K562 (cell line): ENCODE measurements around the gene TALDO1. TPM values are rescaled to one million over a fixed set of nuclear protein-coding genes. Genes with fewer than 3 reads are reported as not detected.

Experiments used
- BCOR ChIP-seq: fragments of 450-650 bp; IDR thresholded peaks from 2 replicates; pipeline ENCODE4 v1.6.1; 2016
- CEBPB ChIP-seq: fragments of 450-650 bp; IDR thresholded peaks from 2 replicates; pipeline ENCODE4 v1.6.1; 2016; ENCODE audit warnings: missing genetic modification characterization, missing compliant biosample characterization
- CREB5 ChIP-seq: fragments of 250-450 bp; sonication (Bioruptor Pico); IDR thresholded peaks from 2 replicates; pipeline ENCODE4 v1.5.0; 2020; ENCODE audit warnings: mild to moderate bottlenecking
- ETV6 ChIP-seq, 3 experiments: fragments of 150-350 bp in 1 of 3; sonication (generic) in 1 of 3; formaldehyde crosslinking in 1 of 3; IDR thresholded peaks; 2 replicates each; pipeline versions ENCODE4 v1.6.1 to v1.8.0; 2014 to 2022; ENCODE audit warnings: borderline replicate concordance in 2 of 3, low read depth in 2 of 3, antibody characterized with exemption in 1 of 3, low read length in 1 of 3, mild to moderate bottlenecking in 1 of 3, missing genetic modification reagents in 1 of 3
- FOXK2 ChIP-seq, 2 experiments: fragments of 450-650 bp; IDR thresholded peaks in 1 of 2; conservative IDR thresholded peaks in 1 of 2; 2 replicates each; pipeline ENCODE4 v1.6.1; 2016; ENCODE audit warnings: low read depth in 2 of 2, mild to moderate bottlenecking in 1 of 2
- KLF1 ChIP-seq: fragments of 450-650 bp; IDR thresholded peaks from 2 replicates; pipeline ENCODE4 v1.6.1; 2016; ENCODE audit warnings: missing genetic modification characterization, missing compliant biosample characterization
- KLF6 ChIP-seq: fragments of 250-450 bp; sonication (Bioruptor Pico); IDR thresholded peaks from 2 replicates; pipeline ENCODE4 v1.4.0; 2020; ENCODE audit warnings: mild to moderate bottlenecking, moderate library complexity, borderline replicate concordance
- NCOA2 ChIP-seq, 2 experiments: fragments of 450-650 bp; IDR thresholded peaks; 2 replicates each; pipeline ENCODE4 v1.6.1; 2018; ENCODE audit warnings: mild to moderate bottlenecking in 2 of 2, moderate library complexity in 1 of 2; ENCODE audit not compliant: partially characterized antibody in 2 of 2
- PHB2 ChIP-seq: fragments of 450-650 bp; IDR thresholded peaks from 2 replicates; pipeline ENCODE4 v1.6.1; 2017; ENCODE audit warnings: low read depth
- PML ChIP-seq: IDR thresholded peaks from 2 replicates; pipeline ENCODE4 v1.6.1; 2012; ENCODE audit warnings: low read length, inconsistent platforms
- POLR2G ChIP-seq: fragments of 200-400 bp; formaldehyde crosslinking; IDR thresholded peaks from 2 replicates; pipeline ENCODE4 v1.6.1; 2017; ENCODE audit warnings: low read depth, mild to moderate bottlenecking, antibody characterized with exemption, low read length, moderate library complexity
- RBM34 ChIP-seq: fragments of 200-400 bp; formaldehyde crosslinking; IDR thresholded peaks from 2 replicates; pipeline ENCODE4 v1.6.1; 2018; ENCODE audit warnings: low read length, borderline replicate concordance; ENCODE audit not compliant: insufficient read depth
- SIN3B ChIP-seq: fragments of 450-650 bp; IDR thresholded peaks from 2 replicates; pipeline ENCODE4 v1.6.1; 2017; ENCODE audit warnings: low read depth, mild to moderate bottlenecking, moderate library complexity
- ZHX1 ChIP-seq: fragments of 150-350 bp; conservative IDR thresholded peaks from 2 replicates; pipeline ENCODE4 v1.6.1; 2014; ENCODE audit warnings: low read length
- polyA plus RNA-seq, 8 experiments: library from polyadenylated mRNA; depleted of rRNA in 4 of 8; stranded (reverse) in 5 of 8; unstranded in 3 of 8; fragments of >200 nt; fragmentation: Nextera tagmentation in 2 of 8; fragmentation: Illumina TruSeq in 1 of 8; extraction: Ambion mirVana in 2 of 8; extraction: Trizol in 1 of 8; gene quantifications; 2 replicates each; pipeline versions ENCODE4 v1.2.1 to v1.2.3, GENCODE V29; 2011 to 2014; ENCODE audit warnings: inconsistent platforms in 1 of 8, missing spikeins in 1 of 8
- total RNA-seq, 7 experiments: library from RNA; depleted of rRNA in 6 of 7; stranded (reverse); fragments of >200 nt in 6 of 7; fragmentation: Illumina TruSeq in 2 of 7; extraction: Trizol in 2 of 7; gene quantifications; 2 replicates each; pipeline versions ENCODE4 v1.2.1 to v1.2.3, GENCODE V29; 2011 to 2021; ENCODE audit warnings: low replicate concordance in 1 of 7
- TF ChIP-seq, protein P1 (sequence below): fragments of 250-450 bp; sonication (Bioruptor Pico); IDR thresholded peaks from 2 replicates; pipeline ENCODE4 v1.5.0; 2022; ENCODE audit warnings: mild to moderate bottlenecking
- TF ChIP-seq, protein P2 (sequence below): sonication (generic); formaldehyde crosslinking; IDR thresholded peaks from 2 replicates; pipeline ENCODE4 v1.8.0; 2022; ENCODE audit warnings: mild to moderate bottlenecking, missing genetic modification reagents

The TALDO1 gene
- total and polyA plus RNA-seq, 9 of the 15 experiments (the other 6 are each of a cell fraction or from before 2014, with no cell fraction given): 260 to 541 (median 441) TPM

DNA sequence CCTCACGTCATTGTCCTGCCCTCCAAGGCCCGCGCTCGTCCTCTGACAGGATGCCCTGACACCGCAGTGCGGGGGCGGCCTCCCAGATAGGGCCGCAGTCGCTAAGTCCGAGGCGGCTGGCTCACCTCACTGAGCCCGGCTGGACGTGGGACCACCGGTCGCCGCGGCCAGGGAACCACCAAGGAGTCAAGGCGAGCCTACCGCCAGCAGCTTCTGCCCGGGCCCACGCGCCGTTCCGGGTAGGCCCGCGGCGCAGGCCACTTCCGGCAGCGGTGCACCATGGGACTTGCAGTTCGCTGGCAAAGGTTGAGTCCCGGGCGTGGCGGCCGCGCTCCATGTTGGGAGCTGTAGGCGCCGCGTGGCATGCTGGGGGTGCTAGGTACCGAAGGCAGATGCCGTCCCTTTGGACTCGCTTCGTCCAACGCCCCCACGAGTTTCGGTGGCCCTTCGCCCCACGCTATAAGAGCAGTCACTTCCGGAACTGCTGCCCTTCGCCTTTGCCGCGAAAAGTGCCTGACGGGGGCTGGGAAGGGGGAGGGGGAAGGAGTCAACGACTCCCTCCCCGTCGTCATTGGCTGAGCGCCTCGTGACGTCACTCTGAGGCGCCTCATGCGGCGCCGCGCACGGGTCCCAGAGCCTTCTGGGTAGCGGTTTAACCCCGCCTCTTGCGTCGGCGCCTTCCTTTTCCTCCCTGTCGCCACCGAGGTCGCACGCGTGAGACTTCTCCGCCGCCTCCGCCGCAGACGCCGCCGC is 62.2 kb downstream of the TALDO1 start, which contains the start of gene RPLP2 (continued):
- TF ChIP-seq, protein P1, sequence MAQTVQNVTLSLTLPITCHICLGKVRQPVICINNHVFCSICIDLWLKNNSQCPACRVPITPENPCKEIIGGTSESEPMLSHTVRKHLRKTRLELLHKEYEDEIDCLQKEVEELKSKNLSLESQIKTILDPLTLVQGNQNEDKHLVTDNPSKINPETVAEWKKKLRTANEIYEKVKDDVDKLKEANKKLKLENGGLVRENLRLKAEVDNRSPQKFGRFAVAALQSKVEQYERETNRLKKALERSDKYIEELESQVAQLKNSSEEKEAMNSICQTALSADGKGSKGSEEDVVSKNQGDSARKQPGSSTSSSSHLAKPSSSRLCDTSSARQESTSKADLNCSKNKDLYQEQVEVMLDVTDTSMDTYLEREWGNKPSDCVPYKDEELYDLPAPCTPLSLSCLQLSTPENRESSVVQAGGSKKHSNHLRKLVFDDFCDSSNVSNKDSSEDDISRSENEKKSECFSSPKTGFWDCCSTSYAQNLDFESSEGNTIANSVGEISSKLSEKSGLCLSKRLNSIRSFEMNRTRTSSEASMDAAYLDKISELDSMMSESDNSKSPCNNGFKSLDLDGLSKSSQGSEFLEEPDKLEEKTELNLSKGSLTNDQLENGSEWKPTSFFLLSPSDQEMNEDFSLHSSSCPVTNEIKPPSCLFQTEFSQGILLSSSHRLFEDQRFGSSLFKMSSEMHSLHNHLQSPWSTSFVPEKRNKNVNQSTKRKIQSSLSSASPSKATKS: no peak
- TF ChIP-seq KLF6 (0 out of 2 replicates have a peak, but pooled peaks have one; percentile 18), SIN3B (peak; percentile 89), PML (no peak), NCOA2 (IDR thresholded peaks at IDR 0.05; ENCODE audit: partially characterized antibody in 2 of 2) (no peak), CREB5 (CRISPR knock-in tag) (no peak), ZHX1 (no peak), POLR2G (peak; percentile 94), KLF1 (tag) (peak; percentile 96), PHB2 (no peak), BCOR (no peak; the same call in 1 of the 2 replicates), FOXK2 (conservative IDR thresholded peaks at IDR 0.05 in 1 of 2, IDR thresholded peaks at IDR 0.05 in 1 of 2; ENCODE audit: low read depth in 2 of 2) (peak; percentile 51 to 70; a peak in 2 of 4 replicates), RBM34 (peak; percentile 93; the same call in 1 of the 2 replicates), CEBPB (tag) (no peak), ETV6 (IDR thresholded peaks at IDR 0.05; ENCODE audit: borderline replicate concordance in 1 of 2, low read depth in 2 of 2, low read length in 1 of 2) (no peak), ETV6 (CRISPR knock-in tag; IDR thresholded peaks at IDR 0.05; ENCODE audit: borderline replicate concordance) (no peak)
- TF ChIP-seq, protein P2, sequence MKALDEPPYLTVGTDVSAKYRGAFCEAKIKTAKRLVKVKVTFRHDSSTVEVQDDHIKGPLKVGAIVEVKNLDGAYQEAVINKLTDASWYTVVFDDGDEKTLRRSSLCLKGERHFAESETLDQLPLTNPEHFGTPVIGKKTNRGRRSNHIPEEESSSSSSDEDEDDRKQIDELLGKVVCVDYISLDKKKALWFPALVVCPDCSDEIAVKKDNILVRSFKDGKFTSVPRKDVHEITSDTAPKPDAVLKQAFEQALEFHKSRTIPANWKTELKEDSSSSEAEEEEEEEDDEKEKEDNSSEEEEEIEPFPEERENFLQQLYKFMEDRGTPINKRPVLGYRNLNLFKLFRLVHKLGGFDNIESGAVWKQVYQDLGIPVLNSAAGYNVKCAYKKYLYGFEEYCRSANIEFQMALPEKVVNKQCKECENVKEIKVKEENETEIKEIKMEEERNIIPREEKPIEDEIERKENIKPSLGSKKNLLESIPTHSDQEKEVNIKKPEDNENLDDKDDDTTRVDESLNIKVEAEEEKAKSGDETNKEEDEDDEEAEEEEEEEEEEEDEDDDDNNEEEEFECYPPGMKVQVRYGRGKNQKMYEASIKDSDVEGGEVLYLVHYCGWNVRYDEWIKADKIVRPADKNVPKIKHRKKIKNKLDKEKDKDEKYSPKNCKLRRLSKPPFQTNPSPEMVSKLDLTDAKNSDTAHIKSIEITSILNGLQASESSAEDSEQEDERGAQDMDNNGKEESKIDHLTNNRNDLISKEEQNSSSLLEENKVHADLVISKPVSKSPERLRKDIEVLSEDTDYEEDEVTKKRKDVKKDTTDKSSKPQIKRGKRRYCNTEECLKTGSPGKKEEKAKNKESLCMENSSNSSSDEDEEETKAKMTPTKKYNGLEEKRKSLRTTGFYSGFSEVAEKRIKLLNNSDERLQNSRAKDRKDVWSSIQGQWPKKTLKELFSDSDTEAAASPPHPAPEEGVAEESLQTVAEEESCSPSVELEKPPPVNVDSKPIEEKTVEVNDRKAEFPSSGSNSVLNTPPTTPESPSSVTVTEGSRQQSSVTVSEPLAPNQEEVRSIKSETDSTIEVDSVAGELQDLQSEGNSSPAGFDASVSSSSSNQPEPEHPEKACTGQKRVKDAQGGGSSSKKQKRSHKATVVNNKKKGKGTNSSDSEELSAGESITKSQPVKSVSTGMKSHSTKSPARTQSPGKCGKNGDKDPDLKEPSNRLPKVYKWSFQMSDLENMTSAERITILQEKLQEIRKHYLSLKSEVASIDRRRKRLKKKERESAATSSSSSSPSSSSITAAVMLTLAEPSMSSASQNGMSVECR (CRISPR knock-in tag): peak; percentile 99
